GM10248 (cell line): ENCODE results near the gene CCDC24.

Experiments used
- CTCF ChIA-PET: fragments of 300-600 bp; sonication (Branson Sonifier 250); formaldehyde crosslinking; extraction: SDS; loops from one replicate; lab custom pipeline; 2021; ENCODE audit warnings: antibody characterized with exemption; lab: Yijun Ruan, JAX
- POLR2A ChIA-PET: fragments of 350-650 bp; sonication (Branson Sonifier 250); formaldehyde crosslinking; extraction: SDS; loops from one replicate; lab custom pipeline; 2020; ENCODE audit warnings: antibody characterized with exemption; lab: Yijun Ruan, JAX
- DNase-seq: peaks from one replicate; pipeline ENCODE4 v3.0.0; 2012; ENCODE audit errors: extremely low spot score
- CTCF ChIP-seq: IDR thresholded peaks from 2 replicates; pipeline ENCODE4 v1.5.1; 2012; ENCODE audit warnings: mild to moderate bottlenecking, low read depth; ENCODE audit errors: extremely low read depth, missing control alignments, control extremely low read depth

The CCDC24 gene

GRCh38 chr1:43947061-43947873, 44.1 kb upstream of the CCDC24 start:
- TF ChIP-seq CTCF, result no peak
- CTCF ChIA-PET, result interaction anchor here (0.9 to 10.1 kb wide), 11 partner anchors 8 to 297 kb away, joined by 3 to 191 read pairs (median 10); partner anchors contain the start of genes ARTN and KDM4A
- POLR2A ChIA-PET, result interaction anchor here (0.5 to 1.6 kb wide), 2 partner anchors 36 to 297 kb away, joined by 3 read pairs; partner anchors contain the start of gene KDM4A
- no peak for DNase-seq

- ChIA-PET POLR2A (interaction anchor here (1.6 kb wide), 1 partner anchor 297 kb away, joined by 3 read pairs; the partner anchor contains the start of gene KDM4A), CTCF (interaction anchor here (0.9 to 10.1 kb wide), 5 partner anchors 13 to 188 kb away, joined by 3 to 191 read pairs (median 5); partner anchors contain the start of gene ARTN)
- no peak for DNase-seq
- no peak for TF ChIP-seq CTCF
Measured at GRCh38 chr1:43947874-43948437, 43.4 kb upstream of the CCDC24 start.

GRCh38 chr1:43949678-43950077, 41.7 kb upstream of the CCDC24 start:
- ChIA-PET CTCF (interaction anchor here (1.3 to 10.1 kb wide), 6 partner anchors 14 to 185 kb away, joined by 3 to 191 read pairs (median 8); partner anchors contain the start of gene ARTN), POLR2A (interaction anchor here (0.8 kb wide), 1 partner anchor 14 kb away, joined by 4 read pairs; no protein-coding TSS in a partner anchor)
- TF ChIP-seq CTCF, result no peak
- DNase-seq, result no peak

GRCh38 chr1:43951021-43951985, 40.1 kb upstream of the CCDC24 start:
- ChIA-PET CTCF (interaction anchor here (1.0 to 10.1 kb wide), 6 partner anchors 16 to 431 kb away, joined by 3 to 191 read pairs (median 8); partner anchors contain the start of gene ARTN), POLR2A (no interaction called here)
- TF ChIP-seq CTCF, result no peak
- no peak for DNase-seq

GRCh38 chr1:43952731-43953346, 38.6 kb upstream of the CCDC24 start:
- POLR2A ChIA-PET, result no interaction called here
- TF ChIP-seq CTCF, result no peak
- DNase-seq, result no peak
- CTCF ChIA-PET, result interaction anchor here (0.5 to 2.7 kb wide), 5 partner anchors 11 to 189 kb away, joined by 3 to 26 read pairs (median 6); partner anchors contain the start of gene ARTN
